DND-41 (cell line): ENCODE results near the gene TSSK2.

Experiments used
- ATAC-seq: fragments of 200-7000 bp; cut with Tn5 transposase; 3 replicates; pipeline ENCODE4 v1.9.1; 2021; ENCODE audit warnings: low read depth; ENCODE audit not compliant: insufficient read depth
- DNase-seq: peaks from one replicate; pipeline ENCODE4 v3.0.0-alpha.2; 2020
- H2AFZ ChIP-seq: 2 replicates; pipeline ENCODE4 v1.6.0; 2012; ENCODE audit warnings: low read depth, low read length
- H3K27ac ChIP-seq: 2 replicates; pipeline ENCODE4 v1.5.1; 2012; ENCODE audit warnings: low read length, inconsistent platforms
- H3K27me3 ChIP-seq: fragments of 200-600 bp; sonication (generic); 2 replicates; pipeline ENCODE4 v1.6.0; 2012; ENCODE audit warnings: low read length, mild to moderate bottlenecking, inconsistent platforms; ENCODE audit not compliant: insufficient read depth, poor library complexity
- H3K36me3 ChIP-seq: 2 replicates; pipeline ENCODE4 v1.5.1; 2012; ENCODE audit warnings: low read length, inconsistent platforms; ENCODE audit not compliant: insufficient read depth
- H3K4me1 ChIP-seq: 2 replicates; pipeline ENCODE4 v1.5.1; 2012; ENCODE audit warnings: mild to moderate bottlenecking, low read length; ENCODE audit not compliant: insufficient read depth
- H3K4me2 ChIP-seq: 2 replicates; pipeline ENCODE4 v1.6.0; 2012; ENCODE audit warnings: mild to moderate bottlenecking, moderate library complexity, low read length, inconsistent platforms; ENCODE audit not compliant: insufficient read depth
- H3K4me3 ChIP-seq, 2 experiments: fragments of 200-600 bp in 1 of 2; shearing (Covaris generic) in 1 of 2; 2 replicates each; pipeline ENCODE4 v1.5.1; 2012 to 2016; ENCODE audit warnings: inconsistent platforms in 2 of 2, low read length in 2 of 2, mild to moderate bottlenecking in 2 of 2, low read depth in 1 of 2, moderate library complexity in 1 of 2
- H3K79me2 ChIP-seq: 2 replicates; pipeline ENCODE4 v1.6.0; 2012; ENCODE audit warnings: low read length, inconsistent platforms; ENCODE audit not compliant: insufficient read depth
- H3K9ac ChIP-seq: 2 replicates; pipeline ENCODE4 v1.6.0; 2012; ENCODE audit warnings: low read depth, mild to moderate bottlenecking, inconsistent platforms, low read length, moderate library complexity
- H3K9me3 ChIP-seq: 2 replicates; pipeline ENCODE4 v1.5.1; 2012; ENCODE audit warnings: low read length, moderate library complexity, mild to moderate bottlenecking, inconsistent platforms; ENCODE audit not compliant: insufficient read depth, severe bottlenecking
- H4K20me1 ChIP-seq: 2 replicates; pipeline ENCODE4 v1.6.0; 2012; ENCODE audit warnings: low read length; ENCODE audit not compliant: insufficient read depth
- EZH2 ChIP-seq: IDR thresholded peaks from 3 replicates; pipeline ENCODE4 v1.6.1; 2012; ENCODE audit warnings: borderline replicate concordance, low read depth, mild to moderate bottlenecking, moderate library complexity, low read length, inconsistent platforms; ENCODE audit not compliant: severe bottlenecking
- TF ChIP-seq, protein P1 (sequence below): IDR thresholded peaks from 2 replicates; pipeline ENCODE4 v1.5.1; 2012; ENCODE audit warnings: borderline replicate concordance, low read length, moderate library complexity, mild to moderate bottlenecking; ENCODE audit not compliant: poor library complexity, severe bottlenecking; ENCODE audit errors: extremely low read depth

The TSSK2 gene

DNA sequence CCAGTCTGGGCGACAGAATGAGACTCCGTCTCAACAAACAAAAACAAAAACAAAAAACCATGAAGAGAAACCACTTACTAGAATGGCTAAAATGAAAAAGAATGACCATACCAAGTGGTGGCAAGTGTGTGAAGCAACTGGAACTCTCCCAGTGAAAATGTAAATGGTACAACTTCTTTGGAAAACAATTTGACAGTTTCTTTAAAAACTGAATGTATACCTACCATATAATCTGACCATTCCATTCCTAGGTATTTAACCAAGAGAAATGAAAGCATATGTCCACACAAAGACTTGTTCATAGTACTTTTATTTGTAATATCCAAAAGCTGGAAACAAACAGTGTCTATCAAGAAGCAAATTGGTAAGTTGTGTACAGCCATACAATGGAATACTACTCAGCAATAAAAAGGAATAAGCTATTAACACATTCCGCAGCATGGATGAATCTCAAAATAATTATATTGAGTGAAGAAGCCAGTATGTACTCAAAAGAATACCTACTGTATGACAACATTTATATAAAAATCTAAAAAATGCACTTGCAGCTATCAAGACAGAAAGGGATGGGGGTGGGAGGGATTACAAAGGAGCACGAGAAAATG is 36.6 kb upstream of the TSSK2 start:
- no peaks in the 10 kb centered on the region for H3K27me3 ChIP-seq
- no peak overlapping the region for H3K4me3 ChIP-seq
- no peak overlapping the region for H3K4me2 ChIP-seq
- no peaks in the 10 kb centered on the region for H3K9me3 ChIP-seq
- H2AFZ ChIP-seq = no peak overlapping the region
- H3K4me1 ChIP-seq = no peaks in the 10 kb centered on the region
- no peak for ATAC-seq
- no peak for DNase-seq
- no peak overlapping the region for H3K9ac ChIP-seq
- H3K27ac ChIP-seq = no peak overlapping the region
- TF ChIP-seq, protein P1, sequence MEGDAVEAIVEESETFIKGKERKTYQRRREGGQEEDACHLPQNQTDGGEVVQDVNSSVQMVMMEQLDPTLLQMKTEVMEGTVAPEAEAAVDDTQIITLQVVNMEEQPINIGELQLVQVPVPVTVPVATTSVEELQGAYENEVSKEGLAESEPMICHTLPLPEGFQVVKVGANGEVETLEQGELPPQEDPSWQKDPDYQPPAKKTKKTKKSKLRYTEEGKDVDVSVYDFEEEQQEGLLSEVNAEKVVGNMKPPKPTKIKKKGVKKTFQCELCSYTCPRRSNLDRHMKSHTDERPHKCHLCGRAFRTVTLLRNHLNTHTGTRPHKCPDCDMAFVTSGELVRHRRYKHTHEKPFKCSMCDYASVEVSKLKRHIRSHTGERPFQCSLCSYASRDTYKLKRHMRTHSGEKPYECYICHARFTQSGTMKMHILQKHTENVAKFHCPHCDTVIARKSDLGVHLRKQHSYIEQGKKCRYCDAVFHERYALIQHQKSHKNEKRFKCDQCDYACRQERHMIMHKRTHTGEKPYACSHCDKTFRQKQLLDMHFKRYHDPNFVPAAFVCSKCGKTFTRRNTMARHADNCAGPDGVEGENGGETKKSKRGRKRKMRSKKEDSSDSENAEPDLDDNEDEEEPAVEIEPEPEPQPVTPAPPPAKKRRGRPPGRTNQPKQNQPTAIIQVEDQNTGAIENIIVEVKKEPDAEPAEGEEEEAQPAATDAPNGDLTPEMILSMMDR = no peak
- no peak for TF ChIP-seq EZH2
- peaks cover 23% of the 10 kb centered on the region for H3K36me3 ChIP-seq
- H4K20me1 ChIP-seq = peaks cover 14% of the 10 kb centered on the region; the same call in 1 of the 2 replicates
- H3K79me2 ChIP-seq = peaks cover 69% of the 10 kb centered on the region

- Histone ChIP-seq H4K20me1 (peaks cover 23% of the 10 kb centered on the region; the same call in 1 of the 2 replicates), H3K36me3 (peaks cover 24% of the 10 kb centered on the region), H2AFZ (no peak overlapping the region), H3K9ac (no peak overlapping the region), H3K4me2 (no peak overlapping the region), H3K9me3 (no peaks in the 10 kb centered on the region), H3K27me3 (no peaks in the 10 kb centered on the region), H3K4me3 (no peak overlapping the region), H3K79me2 (peaks cover 73% of the 10 kb centered on the region), H3K27ac (no peak overlapping the region), H3K4me1 (no peaks in the 10 kb centered on the region)
- TF ChIP-seq, protein P1 = no peak
- no peak for TF ChIP-seq EZH2
- DNase-seq = no peak
- ATAC-seq = no peak
These were observed 34.6 kb upstream of the TSSK2 start for GRCh38 chr22:19096555-19096954.

GRCh38 chr22:19097518-19097917 is 33.6 kb upstream of the TSSK2 start:
- peaks cover 23% of the 10 kb centered on the region; the same call in 1 of the 2 replicates for H4K20me1 ChIP-seq
- H3K36me3 ChIP-seq = peaks cover 24% of the 10 kb centered on the region
- no peak overlapping the region for H3K4me3 ChIP-seq
- no peaks in the 10 kb centered on the region for H3K4me1 ChIP-seq
- H3K27ac ChIP-seq = no peak overlapping the region
- TF ChIP-seq EZH2 = no peak
- DNase-seq (no peak), ATAC-seq (no peak)
- H3K79me2 ChIP-seq = peaks cover 77% of the 10 kb centered on the region
- no peak overlapping the region for H2AFZ ChIP-seq
- H3K9ac ChIP-seq = no peak overlapping the region
- no peak overlapping the region for H3K4me2 ChIP-seq
- H3K27me3 ChIP-seq = no peaks in the 10 kb centered on the region
- no peaks in the 10 kb centered on the region for H3K9me3 ChIP-seq

GRCh38 chr22:19098157-19098556 is 33.0 kb upstream of the TSSK2 start:
- DNase-seq (no peak), ATAC-seq (no peak)
- no peak overlapping the region for H3K4me2 ChIP-seq
- H3K4me1 ChIP-seq = no peaks in the 10 kb centered on the region
- no peaks in the 10 kb centered on the region for H3K27me3 ChIP-seq
- peaks cover 24% of the 10 kb centered on the region for H3K36me3 ChIP-seq
- no peak overlapping the region for H3K4me3 ChIP-seq
- H4K20me1 ChIP-seq = peaks cover 23% of the 10 kb centered on the region; the same call in 1 of the 2 replicates
- H3K79me2 ChIP-seq = peaks cover 83% of the 10 kb centered on the region
- TF ChIP-seq EZH2 = no peak
- TF ChIP-seq, protein P1 = no peak
- H3K9ac ChIP-seq = no peak overlapping the region
- H3K9me3 ChIP-seq = no peaks in the 10 kb centered on the region
- no peak overlapping the region for H3K27ac ChIP-seq
- H2AFZ ChIP-seq = no peak overlapping the region
